ENCODE data around the gene BLTP2.

The BLTP2 gene

GRCh38 chr17:28599311-28600184 lies 45.4 kb downstream of the BLTP2 start:
- Histone ChIP-seq H3K4me1 (ENCODE audit: control insufficient read depth, insufficient read depth, low read length) (no peaks in the 10 kb centered on the region), H3K4me3 (ENCODE audit: low read depth, low read length) (peak overlapping the region; percentile 87), H3K9me3 (ENCODE audit: control insufficient read depth, insufficient read depth, low read depth, low read length) (no peaks in the 10 kb centered on the region), H3K27ac (ENCODE audit: extremely low read depth, low read depth, low read length) (peak overlapping the region; percentile 90), H3K36me3 (ENCODE audit: control insufficient read depth in 2 of 2, insufficient read depth in 1 of 2, low read length in 2 of 2) (peaks cover 24 to 34% of the 10 kb centered on the region in 2 experiments)
- ChIA-PET CTCF (interaction anchor here (0.6 to 1.0 kb wide), 3 partner anchors 10 to 43 kb away, joined by 3 to 6 read pairs (median 3); no protein-coding TSS in a partner anchor), POLR2A (interaction anchor here (0.6 to 3.0 kb wide), 18 partner anchors 9 to 126 kb away, joined by 3 to 30 read pairs (median 4); partner anchors contain the start of genes ALDOC, BLTP2, PIGS and RPL23A)
- TF ChIP-seq BCL11A (tag by site-specific recombination; IDR thresholded peaks at IDR 0.05; ENCODE audit: low read depth) (no peak; the same call in 1 of the 2 replicates), ZFP69B (tag by site-specific recombination; IDR thresholded peaks at IDR 0.05) (peak; percentile 96), ZNF302 (tag by site-specific recombination; IDR thresholded peaks at IDR 0.05; ENCODE audit: low read depth) (no peak), ZNF146 (tag by site-specific recombination; IDR thresholded peaks at IDR 0.05) (peak; percentile 23; the same call in 1 of the 2 replicates), ZBTB17 (tag by site-specific recombination; IDR thresholded peaks at IDR 0.05) (0 out of 2 replicates have a peak, but pooled peaks have one; percentile 8), ZNF292 (tag by site-specific recombination; IDR thresholded peaks at IDR 0.05; ENCODE audit: borderline replicate concordance, low read depth) (no peak), ZFHX2 (tag by site-specific recombination; conservative IDR thresholded peaks at IDR 0.05) (peak; percentile 63; the same call in 1 of the 2 replicates), ZXDB (tag by site-specific recombination; IDR thresholded peaks at IDR 0.05) (no peak), BCL11B (tag by site-specific recombination; IDR thresholded peaks at IDR 0.05; ENCODE audit: low read depth) (0 out of 2 replicates have a peak, but pooled peaks have one; percentile 27), ZNF214 (tag by site-specific recombination; IDR thresholded peaks at IDR 0.05; ENCODE audit: borderline replicate concordance) (no peak), ZNF521 (tag by site-specific recombination; IDR thresholded peaks at IDR 0.05) (no peak), MEIS1 (CRISPR knock-in tag; IDR thresholded peaks at IDR 0.05; ENCODE audit: borderline replicate concordance) (0 out of 2 replicates have a peak, but pooled peaks have one; percentile 27), IKZF3 (tag by site-specific recombination; IDR thresholded peaks at IDR 0.05) (peak; percentile 88), ZNF311 (tag by site-specific recombination; IDR thresholded peaks at IDR 0.05; ENCODE audit: borderline replicate concordance) (no peak), ZNF530 (tag by site-specific recombination; IDR thresholded peaks at IDR 0.05; ENCODE audit: low read depth) (no peak), ZNF501 (tag by site-specific recombination; IDR thresholded peaks at IDR 0.05) (no peak; the same call in 1 of the 2 replicates), HOXC10 (CRISPR knock-in tag; IDR thresholded peaks at IDR 0.05) (no peak), ZNF707 (tag by site-specific recombination; IDR thresholded peaks at IDR 0.05) (no peak), ZNF211 (tag by site-specific recombination; IDR thresholded peaks at IDR 0.05; ENCODE audit: low read depth) (no peak), ZNF366 (tag by site-specific recombination; conservative IDR thresholded peaks at IDR 0.05) (peak; percentile 53; the same call in 1 of the 2 replicates), ZNF610 (tag by site-specific recombination; IDR thresholded peaks at IDR 0.05; ENCODE audit: borderline replicate concordance) (0 out of 2 replicates have a peak, but pooled peaks have one; percentile 40), KLF16 (tag by site-specific recombination; IDR thresholded peaks at IDR 0.05) (no peak), TRIM28 (IDR thresholded peaks at IDR 0.05; ENCODE audit: borderline replicate concordance, low read length) (peak; percentile 59; the same call in 1 of the 2 replicates), ATF2 (tag by site-specific recombination; IDR thresholded peaks at IDR 0.05; ENCODE audit: low read depth) (0 out of 2 replicates have a peak, but pooled peaks have one; percentile 2), ZNF664 (tag by site-specific recombination; IDR thresholded peaks at IDR 0.05) (peak; percentile 100), OVOL3 (tag by site-specific recombination; IDR thresholded peaks at IDR 0.05) (no peak), ZNF391 (tag by site-specific recombination; IDR thresholded peaks at IDR 0.05; ENCODE audit: borderline replicate concordance, low read depth) (0 out of 2 replicates have a peak, but pooled peaks have one; percentile 44), ZNF426 (tag by site-specific recombination; IDR thresholded peaks at IDR 0.05) (no peak), ZNF133 (tag by site-specific recombination; IDR thresholded peaks at IDR 0.05) (no peak), ZNF701 (tag by site-specific recombination; IDR thresholded peaks at IDR 0.05) (no peak), ZNF335 (tag by site-specific recombination; conservative IDR thresholded peaks at IDR 0.05) (peak; percentile 76), AEBP2 (tag by site-specific recombination; IDR thresholded peaks at IDR 0.05; ENCODE audit: borderline replicate concordance) (no peak), ZNF626 (tag by site-specific recombination; IDR thresholded peaks at IDR 0.05) (no peak)
- TF ChIP-seq, protein P1, sequence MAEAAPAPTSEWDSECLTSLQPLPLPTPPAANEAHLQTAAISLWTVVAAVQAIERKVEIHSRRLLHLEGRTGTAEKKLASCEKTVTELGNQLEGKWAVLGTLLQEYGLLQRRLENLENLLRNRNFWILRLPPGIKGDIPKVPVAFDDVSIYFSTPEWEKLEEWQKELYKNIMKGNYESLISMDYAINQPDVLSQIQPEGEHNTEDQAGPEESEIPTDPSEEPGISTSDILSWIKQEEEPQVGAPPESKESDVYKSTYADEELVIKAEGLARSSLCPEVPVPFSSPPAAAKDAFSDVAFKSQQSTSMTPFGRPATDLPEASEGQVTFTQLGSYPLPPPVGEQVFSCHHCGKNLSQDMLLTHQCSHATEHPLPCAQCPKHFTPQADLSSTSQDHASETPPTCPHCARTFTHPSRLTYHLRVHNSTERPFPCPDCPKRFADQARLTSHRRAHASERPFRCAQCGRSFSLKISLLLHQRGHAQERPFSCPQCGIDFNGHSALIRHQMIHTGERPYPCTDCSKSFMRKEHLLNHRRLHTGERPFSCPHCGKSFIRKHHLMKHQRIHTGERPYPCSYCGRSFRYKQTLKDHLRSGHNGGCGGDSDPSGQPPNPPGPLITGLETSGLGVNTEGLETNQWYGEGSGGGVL (tag by site-specific recombination; IDR thresholded peaks at IDR 0.05): 0 out of 2 replicates have a peak, but pooled peaks have one; percentile 10
